ENCODE measurements around the gene PPP1R3D.
A peak's percentile ranks its signal among the peaks of the same experiment; 100 is the strongest.
"Not testable (repeated sequence)": the region's sequence is repeated elsewhere in the genome, so short reads cannot be mapped to it uniquely, and the experiment has no call there.

PPP1R3D gene, protein sequence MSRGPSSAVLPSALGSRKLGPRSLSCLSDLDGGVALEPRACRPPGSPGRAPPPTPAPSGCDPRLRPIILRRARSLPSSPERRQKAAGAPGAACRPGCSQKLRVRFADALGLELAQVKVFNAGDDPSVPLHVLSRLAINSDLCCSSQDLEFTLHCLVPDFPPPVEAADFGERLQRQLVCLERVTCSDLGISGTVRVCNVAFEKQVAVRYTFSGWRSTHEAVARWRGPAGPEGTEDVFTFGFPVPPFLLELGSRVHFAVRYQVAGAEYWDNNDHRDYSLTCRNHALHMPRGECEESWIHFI

DNA sequence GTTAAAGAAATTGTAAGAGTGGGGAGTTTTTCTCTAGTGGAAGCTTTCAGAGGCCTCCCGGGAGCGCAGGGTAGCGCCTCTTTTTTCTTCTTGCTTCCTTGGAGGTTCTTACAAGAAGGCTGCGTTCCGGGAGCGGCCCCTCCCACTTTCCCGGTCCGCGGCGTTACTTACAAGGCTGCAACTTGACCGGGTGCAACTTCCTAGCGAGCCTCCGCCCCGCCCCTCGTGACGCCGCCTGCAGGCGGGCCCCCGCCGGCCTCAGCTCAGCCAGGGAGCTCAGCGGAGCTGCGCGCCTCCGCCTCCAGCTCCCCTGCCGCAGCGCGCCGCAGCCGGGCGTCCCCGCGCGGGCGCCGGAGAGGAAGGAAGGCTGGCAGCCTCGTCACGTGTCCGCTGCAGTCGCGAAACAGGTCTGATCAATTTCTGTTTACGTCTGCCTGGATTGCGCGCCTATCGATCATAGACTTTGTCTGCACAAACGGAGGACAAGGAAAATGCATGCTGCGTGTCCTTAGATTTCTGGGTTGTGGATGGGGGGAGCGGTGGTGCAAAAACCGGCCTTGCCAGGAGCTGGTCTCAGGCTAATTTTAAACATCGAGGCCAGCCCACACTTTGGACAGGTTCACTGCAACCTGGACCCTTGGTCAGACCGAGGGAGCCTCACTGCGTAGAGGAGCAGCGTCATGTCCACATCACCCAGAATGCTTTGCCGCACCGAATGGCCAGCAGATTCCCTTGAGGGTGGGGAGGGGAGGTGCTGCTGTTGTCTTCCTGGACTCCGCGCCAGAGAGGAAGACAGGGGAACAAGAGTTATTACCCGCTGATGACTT lies at the start of gene PPP1R3D, which contains the start of gene FAM217B:
TSS of gene PPP1R3D (minus strand) at position 177 of the 827 bp plus-strand sequence. CDS start 374 bp downstream, outside the sequence.
TSS of gene FAM217B (plus strand) at position 261 of the 827 bp plus-strand sequence. CDS start 3,555 bp downstream, outside the sequence.
- peak; percentile 87 for DNase-seq

GRCh38 chr20:59988141-59988540 lies 48.0 kb upstream of the PPP1R3D start:
- DNase-seq: peak; percentile 39

DNA sequence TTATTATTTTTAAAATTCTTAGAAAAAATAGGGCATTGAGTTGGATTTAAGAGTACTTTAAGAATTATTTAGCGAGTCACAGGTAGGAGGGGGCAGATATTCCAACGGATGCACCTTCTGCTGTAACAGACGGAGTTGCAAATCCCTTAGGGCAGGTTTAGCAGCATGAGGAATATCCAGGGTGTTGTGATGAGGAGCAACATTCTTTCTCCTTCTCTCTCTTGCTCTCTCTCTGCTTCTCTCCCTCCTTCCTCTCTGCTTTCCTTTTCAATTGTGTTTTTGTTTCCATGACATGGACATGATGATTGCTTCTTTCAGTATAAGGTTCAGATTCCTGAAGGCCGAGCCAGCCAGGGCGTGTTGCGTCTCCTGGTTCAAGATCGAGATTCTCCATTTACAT lies 47.0 kb upstream of the PPP1R3D start:
- DNase-seq: no peak

DNA sequence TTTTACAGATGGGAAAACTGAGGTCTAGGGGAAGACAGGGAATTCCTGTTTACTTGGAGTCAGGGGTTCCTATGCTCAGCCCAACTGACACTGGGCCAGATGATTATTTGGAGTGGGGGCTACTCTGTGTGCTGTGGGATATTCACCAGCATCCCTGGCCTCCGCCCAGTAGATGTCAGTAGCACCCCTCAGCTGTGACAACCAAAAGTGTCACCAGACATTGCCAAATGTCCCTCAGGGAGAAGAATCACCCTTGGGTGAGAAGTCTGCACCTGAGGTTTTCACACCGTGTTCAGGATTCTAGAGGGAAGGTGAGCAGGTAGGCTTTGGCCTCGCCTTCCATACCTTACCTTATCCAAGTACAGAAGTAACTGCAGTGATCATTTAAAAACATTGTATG lies 45.8 kb upstream of the PPP1R3D start:
- no peak for DNase-seq

- no peak for DNase-seq
Measured at GRCh38 chr20:59985164-59985563, 45.1 kb upstream of the PPP1R3D start.

DNA sequence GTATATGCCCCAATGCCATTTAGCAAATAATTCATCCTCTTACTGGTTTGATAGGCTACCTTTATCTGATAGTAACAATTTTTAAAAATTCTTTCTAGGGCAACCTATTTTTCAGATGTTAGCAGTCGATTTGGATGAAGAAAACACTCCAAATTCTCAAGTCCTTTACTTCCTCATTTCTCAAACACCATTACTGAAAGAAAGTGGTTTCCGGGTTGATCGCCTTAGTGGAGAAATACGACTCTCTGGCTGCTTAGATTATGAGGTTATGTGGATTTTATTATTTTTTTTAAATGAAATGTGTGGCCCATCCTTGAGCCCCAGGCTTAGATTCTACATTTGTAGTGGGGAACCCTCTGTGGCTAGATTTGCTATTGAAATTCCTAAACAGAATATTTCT lies 44.4 kb upstream of the PPP1R3D start:
- no peak for DNase-seq

GRCh38 chr20:59983076-59983475 lies 43.0 kb upstream of the PPP1R3D start:
- DNase-seq: no peak

GRCh38 chr20:59977086-59977485 lies 37.0 kb upstream of the PPP1R3D start:
- DNase-seq: no peak

- no peak for DNase-seq
Measured at GRCh38 chr20:59976156-59976782, 36.2 kb upstream of the PPP1R3D start.

GRCh38 chr20:59972037-59972801 lies 32.1 kb upstream of the PPP1R3D start:
- DNase-seq: no peak

GRCh38 chr20:59971428-59971827 lies 31.3 kb upstream of the PPP1R3D start:
- no peak for DNase-seq

GRCh38 chr20:59966428-59966827 lies 26.3 kb upstream of the PPP1R3D start:
- DNase-seq: no peak

- no peak for DNase-seq
Measured at GRCh38 chr20:59962155-59962554, 22.1 kb upstream of the PPP1R3D start.

GRCh38 chr20:59961423-59961822 lies 21.3 kb upstream of the PPP1R3D start:
- DNase-seq: no peak

- peak; percentile 28 for DNase-seq
Measured at GRCh38 chr20:59958626-59959025, 18.5 kb upstream of the PPP1R3D start.

- DNase-seq: peak; percentile 23
Measured at GRCh38 chr20:59958123-59958522, 18.0 kb upstream of the PPP1R3D start, which contains the start of gene CDH26. CDH26 (plus strand) TSS chr20:59958423; CDS start chr20:59958727, 304 bp downstream.

DNA sequence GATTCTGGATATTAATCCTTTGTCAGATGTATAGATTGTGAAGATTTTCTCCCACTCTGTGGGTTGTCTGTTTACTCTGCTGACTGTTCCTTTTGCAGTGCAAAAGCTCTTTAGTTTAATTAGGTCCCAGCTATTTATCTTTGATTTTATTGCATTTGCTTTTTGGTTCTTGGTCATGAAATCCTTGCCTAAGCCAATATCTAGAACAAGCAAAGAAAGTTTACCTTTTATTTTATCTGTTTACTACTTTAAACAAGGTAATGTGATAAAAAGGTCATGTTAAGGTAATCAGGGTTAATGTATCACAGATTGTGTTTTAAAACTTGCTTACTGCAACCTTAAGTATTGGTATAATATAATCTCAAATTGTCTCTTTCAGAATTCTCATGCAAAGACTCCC lies 17.5 kb upstream of the PPP1R3D start:
- not testable (repeated sequence) for DNase-seq

DNA sequence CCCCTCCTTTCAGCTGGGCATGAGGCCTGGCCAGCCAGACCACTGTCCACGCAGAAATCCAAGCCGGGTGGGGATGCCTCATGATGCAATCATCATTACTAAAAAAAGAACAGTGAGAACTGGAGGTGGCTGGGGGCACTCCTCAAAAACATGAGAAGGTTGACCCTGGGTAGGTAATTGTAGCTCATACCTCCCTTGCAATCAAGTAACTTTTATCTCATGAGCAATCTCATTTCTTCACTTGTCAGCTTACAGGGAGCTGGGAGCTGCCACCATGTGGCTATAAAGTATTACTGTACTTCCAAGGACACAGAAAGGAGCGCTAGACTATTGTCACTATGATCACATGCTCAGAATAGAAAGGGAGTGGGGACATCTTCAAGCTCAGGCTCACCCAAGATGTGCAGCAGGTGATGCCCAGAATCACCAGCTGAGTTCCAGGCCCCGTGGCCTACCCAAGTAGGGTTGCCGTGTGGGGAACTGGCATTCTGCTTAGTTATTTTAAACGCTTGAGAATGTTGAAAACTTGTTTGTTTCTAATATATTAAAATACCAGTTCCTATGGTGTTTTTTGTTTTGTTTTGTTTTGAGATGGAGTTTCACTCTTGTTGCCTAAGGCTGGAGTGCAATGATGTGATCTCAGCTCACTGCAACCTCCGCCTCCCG lies 15.2 kb upstream of the PPP1R3D start:
- DNase-seq: no peak

DNA sequence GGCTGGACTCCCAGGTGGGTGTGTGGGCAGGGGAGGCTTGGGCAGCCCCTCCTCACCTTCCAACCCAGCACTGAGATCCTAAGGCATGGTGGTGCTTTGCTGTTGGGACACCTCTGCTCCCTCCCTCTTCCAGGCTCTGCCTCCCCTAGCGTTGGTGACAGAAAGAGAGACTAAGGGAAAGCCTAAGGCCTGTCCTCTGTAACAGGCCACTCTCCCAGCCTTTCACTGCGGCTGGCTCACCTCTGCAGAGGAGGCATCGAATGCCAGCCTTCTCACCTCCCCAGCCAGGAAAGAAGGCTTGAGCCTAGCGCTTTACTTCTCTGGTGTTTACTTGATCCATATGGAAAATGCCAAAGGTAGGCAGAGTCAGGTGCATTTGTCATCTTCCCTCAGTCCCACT lies 14.6 kb upstream of the PPP1R3D start:
- DNase-seq: no peak

- DNase-seq: no peak
Measured at GRCh38 chr20:59949911-59950310, 9.8 kb upstream of the PPP1R3D start.

DNA sequence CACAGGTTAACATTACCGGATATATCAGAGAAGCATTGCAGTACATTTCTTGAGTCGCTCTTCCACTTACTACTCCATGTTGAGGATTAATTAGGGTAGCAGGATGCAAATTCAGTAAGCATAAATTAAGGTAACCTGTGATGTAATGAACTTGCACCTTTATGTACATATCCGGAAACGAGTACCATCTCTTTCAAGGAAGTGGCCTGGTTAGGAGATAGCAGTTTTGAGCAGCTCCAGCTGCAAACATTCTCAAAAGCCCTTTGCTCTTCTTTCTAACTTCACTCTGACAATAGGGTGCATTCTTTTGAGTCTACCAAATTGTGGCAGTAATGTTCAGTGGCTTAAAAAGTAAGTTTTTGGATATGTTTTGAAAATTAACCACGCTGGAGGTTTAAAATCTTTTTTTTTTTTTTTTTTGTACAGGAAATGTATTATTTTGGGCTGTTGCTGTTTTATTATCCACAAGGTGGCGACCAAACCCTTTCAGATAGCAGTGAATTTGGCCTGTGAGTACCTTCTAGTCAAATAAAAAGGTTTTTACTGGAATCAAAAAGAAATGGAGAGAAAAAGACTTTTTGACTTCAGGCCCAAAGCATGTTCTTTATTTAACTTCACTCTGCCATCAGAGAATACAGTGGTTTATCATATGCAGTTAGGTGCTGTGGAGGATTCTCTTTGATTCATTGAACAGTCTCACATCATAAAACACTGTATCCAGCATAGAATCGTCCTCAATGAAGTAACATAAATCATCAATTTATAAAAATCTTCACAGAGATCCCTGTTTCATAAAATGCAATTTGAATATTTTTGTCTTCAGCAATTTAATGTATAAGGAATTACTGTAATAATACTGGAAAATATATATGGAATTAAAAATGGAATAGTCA lies 9.0 kb upstream of the PPP1R3D start:
- DNase-seq: peak; percentile 52

Measured in NCI-H774 (cell line).